GM12878 (cell line): ENCODE data around the gene PCF11. TPM values are rescaled to one million over a fixed set of nuclear protein-coding genes. Genes with fewer than 3 reads are reported as not detected.
A peak's percentile ranks its signal among the peaks of the same experiment; 100 is the strongest.

Experiments
- BMI1 ChIP-seq: fragments of 450-650 bp; IDR thresholded peaks from 2 replicates; pipeline ENCODE4 v1.6.1; 2016; ENCODE audit warnings: mild to moderate bottlenecking, moderate library complexity, borderline replicate concordance
- CEBPB ChIP-seq, 2 experiments: fragments of 150-350 bp in 1 of 2; IDR thresholded peaks; 2 replicates each; pipeline ENCODE4 v1.6.1; 2012 to 2014; ENCODE audit warnings: low read depth in 2 of 2, low read length in 2 of 2, borderline replicate concordance in 1 of 2, inconsistent platforms in 1 of 2
- E2F4 ChIP-seq: IDR thresholded peaks from 2 replicates; pipeline ENCODE4 v1.6.1; 2012; ENCODE audit warnings: low read depth, low read length, improper control_type of control experiment
- E2F8 ChIP-seq: fragments of 450-650 bp; IDR thresholded peaks from 2 replicates; pipeline ENCODE4 v1.6.1; 2018; ENCODE audit warnings: mild to moderate bottlenecking, low read depth, moderate library complexity; ENCODE audit not compliant: partially characterized antibody
- ETV6 ChIP-seq, 2 experiments: fragments of 450-650 bp in 1 of 2; IDR thresholded peaks in 1 of 2; conservative IDR thresholded peaks in 1 of 2; 2 replicates each; pipeline ENCODE4 v1.6.1; 2014; ENCODE audit warnings: antibody characterized with exemption in 1 of 2, borderline replicate concordance in 1 of 2, low read depth in 1 of 2, mild to moderate bottlenecking in 1 of 2, moderate library complexity in 1 of 2
- MEF2A ChIP-seq: IDR thresholded peaks from 2 replicates; pipeline ENCODE4 v1.6.1; 2011; ENCODE audit warnings: low read depth, mild to moderate bottlenecking, low read length, moderate library complexity; ENCODE audit not compliant: insufficient read depth
- MEF2B ChIP-seq: fragments of 450-650 bp; IDR thresholded peaks from 2 replicates; pipeline ENCODE4 v1.6.1; 2018; ENCODE audit warnings: mild to moderate bottlenecking, moderate library complexity; ENCODE audit not compliant: partially characterized antibody, poor library complexity, severe bottlenecking
- POLR2A ChIP-seq: IDR thresholded peaks from 2 replicates; pipeline ENCODE4 v1.6.1; 2011; ENCODE audit warnings: low read depth, mild to moderate bottlenecking, low read length
- PRDM15 ChIP-seq: fragments of 450-650 bp; formaldehyde crosslinking; IDR thresholded peaks from 2 replicates; pipeline ENCODE4 v1.4.0; 2020; ENCODE audit warnings: mild to moderate bottlenecking, moderate library complexity
- RAD51 ChIP-seq: fragments of 450-650 bp; IDR thresholded peaks from 2 replicates; pipeline ENCODE4 v1.6.1; 2016; ENCODE audit warnings: moderate library complexity, mild to moderate bottlenecking, inconsistent platforms
- SREBF2 ChIP-seq: IDR thresholded peaks from 2 replicates; pipeline ENCODE4 v1.6.1; 2012; ENCODE audit warnings: mild to moderate bottlenecking, low read length
- STAT3 ChIP-seq: IDR thresholded peaks from 2 replicates; pipeline ENCODE4 v1.6.1; 2011; ENCODE audit warnings: low read depth, low read length, improper control_type of control experiment
- SUZ12 ChIP-seq: fragments of 200-600 bp; sonication (generic); IDR thresholded peaks from one replicate; pipeline ENCODE4 v1.6.1; 2018; ENCODE audit warnings: antibody characterized with exemption, mild to moderate bottlenecking; ENCODE audit not compliant: unreplicated experiment
- ZNF592 ChIP-seq: fragments of 450-650 bp; IDR thresholded peaks from 2 replicates; pipeline ENCODE4 v1.6.1; 2017; ENCODE audit warnings: mild to moderate bottlenecking, moderate library complexity
- ZSCAN29 ChIP-seq: fragments of 450-650 bp; IDR thresholded peaks from 2 replicates; pipeline ENCODE4 v1.6.1; 2017; ENCODE audit warnings: mild to moderate bottlenecking, moderate library complexity
- polyA plus RNA-seq, 11 experiments: library from polyadenylated mRNA; depleted of rRNA in 4 of 11; unstranded in 6 of 11; stranded (reverse) in 5 of 11; fragments of >200 nt; fragmentation: Nextera tagmentation in 4 of 11; fragmentation: Illumina TruSeq in 1 of 11; extraction: Ambion mirVana in 4 of 11; extraction: Trizol in 1 of 11; gene quantifications; 1 replicate in 1 of 11; 2 replicates in 10 of 11; pipeline versions ENCODE4 v1.2.1 to v1.2.3, GENCODE V29; 2011 to 2016; ENCODE audit warnings: inconsistent platforms in 2 of 11, missing spikeins in 2 of 11, low read depth in 1 of 11
- total RNA-seq, 4 experiments: library from RNA; depleted of rRNA in 3 of 4; stranded (reverse); fragments of >200 nt in 3 of 4; fragmentation: Illumina TruSeq in 1 of 4; extraction: Trizol in 1 of 4; gene quantifications; 2 replicates each; pipeline versions ENCODE4 v1.2.1 to v1.2.3, GENCODE V29; 2013 to 2021

PCF11 gene
- total and polyA plus RNA-seq, 10 of the 15 experiments (the other 5 are each of a cell fraction or from before 2014, with no cell fraction given): 9.2 to 90.4 (median 48.0) TPM

GRCh38 chr11:83194281-83195142 is 37.6 kb downstream of the PCF11 start (continued):
- peak; percentile 99 for TF ChIP-seq ZSCAN29
- no peak for TF ChIP-seq MEF2A
- TF ChIP-seq BMI1: no peak
- no peak for TF ChIP-seq MEF2B
- TF ChIP-seq STAT3: no peak
- TF ChIP-seq CEBPB (IDR thresholded peaks at IDR 0.05; ENCODE audit: borderline replicate concordance in 1 of 2, low read depth in 2 of 2, low read length in 2 of 2): peak in 1 of 2 experiments; percentile 37; a peak in 1 of 4 replicates
- TF ChIP-seq SREBF2: no peak
- TF ChIP-seq RAD51: no peak
- no peak for TF ChIP-seq E2F4
- no peak for TF ChIP-seq E2F8
- TF ChIP-seq PRDM15: no peak
- TF ChIP-seq SUZ12: no peak
- TF ChIP-seq ETV6 (conservative IDR thresholded peaks at IDR 0.05 in 1 of 2, IDR thresholded peaks at IDR 0.05 in 1 of 2; ENCODE audit: borderline replicate concordance in 1 of 2, low read depth in 1 of 2): no peak
- TF ChIP-seq ZNF592: no peak
- TF ChIP-seq POLR2A: no peak; the same call in 1 of the 2 replicates
